GM12864 (cell line): Measurements from ENCODE around the gene ST6GALNAC3.

Source experiments
- DNase-seq: peaks from one replicate; pipeline ENCODE4 v3.0.0-alpha.2; 2011; ENCODE audit warnings: low read depth
- H3K4me3 ChIP-seq: 2 replicates; pipeline ENCODE4 v1.5.1; 2011; ENCODE audit warnings: mild to moderate bottlenecking, low read depth, low read length, control low read depth
- TF ChIP-seq, protein P1 (sequence below): IDR thresholded peaks from 2 replicates; pipeline ENCODE4 v1.5.1; 2011; ENCODE audit warnings: low read depth, mild to moderate bottlenecking, moderate library complexity, low read length, control low read depth, inconsistent platforms; ENCODE audit errors: missing control alignments

ST6GALNAC3 gene

DNA sequence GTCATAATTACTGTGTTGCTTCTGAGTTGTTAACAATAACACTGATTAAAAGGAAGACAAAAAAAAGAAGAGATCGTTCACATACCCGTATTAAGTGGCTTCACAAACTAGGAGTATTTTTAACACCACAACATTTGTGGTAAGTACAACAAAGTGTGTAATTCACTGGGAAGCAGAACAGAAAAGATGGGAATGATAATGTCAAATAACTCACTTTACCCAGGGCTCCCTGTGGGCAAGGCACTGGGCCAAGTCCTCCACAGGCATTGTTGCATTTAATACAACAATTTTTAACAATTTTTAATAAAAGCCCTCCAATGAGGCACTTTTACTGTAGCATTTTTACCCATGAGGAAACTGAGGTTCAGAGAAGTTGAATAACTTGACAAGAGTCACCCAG lies 407.7 kb downstream of the ST6GALNAC3 start:
- DNase-seq, result no peak
- H3K4me3 ChIP-seq, result no peak overlapping the region
- TF ChIP-seq, protein P1, sequence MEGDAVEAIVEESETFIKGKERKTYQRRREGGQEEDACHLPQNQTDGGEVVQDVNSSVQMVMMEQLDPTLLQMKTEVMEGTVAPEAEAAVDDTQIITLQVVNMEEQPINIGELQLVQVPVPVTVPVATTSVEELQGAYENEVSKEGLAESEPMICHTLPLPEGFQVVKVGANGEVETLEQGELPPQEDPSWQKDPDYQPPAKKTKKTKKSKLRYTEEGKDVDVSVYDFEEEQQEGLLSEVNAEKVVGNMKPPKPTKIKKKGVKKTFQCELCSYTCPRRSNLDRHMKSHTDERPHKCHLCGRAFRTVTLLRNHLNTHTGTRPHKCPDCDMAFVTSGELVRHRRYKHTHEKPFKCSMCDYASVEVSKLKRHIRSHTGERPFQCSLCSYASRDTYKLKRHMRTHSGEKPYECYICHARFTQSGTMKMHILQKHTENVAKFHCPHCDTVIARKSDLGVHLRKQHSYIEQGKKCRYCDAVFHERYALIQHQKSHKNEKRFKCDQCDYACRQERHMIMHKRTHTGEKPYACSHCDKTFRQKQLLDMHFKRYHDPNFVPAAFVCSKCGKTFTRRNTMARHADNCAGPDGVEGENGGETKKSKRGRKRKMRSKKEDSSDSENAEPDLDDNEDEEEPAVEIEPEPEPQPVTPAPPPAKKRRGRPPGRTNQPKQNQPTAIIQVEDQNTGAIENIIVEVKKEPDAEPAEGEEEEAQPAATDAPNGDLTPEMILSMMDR, result no peak

DNA sequence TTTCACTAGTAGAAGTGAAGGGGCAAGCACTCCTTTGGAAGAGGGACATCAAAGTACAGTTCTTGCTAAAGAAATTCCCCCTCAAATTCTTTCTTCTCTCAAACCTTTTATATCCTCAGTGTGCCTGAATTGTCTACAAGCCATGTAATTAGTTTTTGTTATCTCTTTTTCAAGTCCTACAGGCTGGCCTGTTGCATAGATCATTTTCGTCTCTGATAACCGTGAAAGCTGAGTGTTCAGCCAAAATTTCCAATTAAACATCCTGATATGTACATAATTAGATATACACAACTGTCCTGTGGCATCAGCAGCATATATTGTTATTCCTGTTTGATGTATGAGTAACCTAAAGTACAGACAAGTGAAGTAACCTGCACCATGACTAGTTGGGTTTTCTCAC lies 417.2 kb downstream of the ST6GALNAC3 start:
- TF ChIP-seq, protein P1, result no peak
- no peak for DNase-seq

DNA sequence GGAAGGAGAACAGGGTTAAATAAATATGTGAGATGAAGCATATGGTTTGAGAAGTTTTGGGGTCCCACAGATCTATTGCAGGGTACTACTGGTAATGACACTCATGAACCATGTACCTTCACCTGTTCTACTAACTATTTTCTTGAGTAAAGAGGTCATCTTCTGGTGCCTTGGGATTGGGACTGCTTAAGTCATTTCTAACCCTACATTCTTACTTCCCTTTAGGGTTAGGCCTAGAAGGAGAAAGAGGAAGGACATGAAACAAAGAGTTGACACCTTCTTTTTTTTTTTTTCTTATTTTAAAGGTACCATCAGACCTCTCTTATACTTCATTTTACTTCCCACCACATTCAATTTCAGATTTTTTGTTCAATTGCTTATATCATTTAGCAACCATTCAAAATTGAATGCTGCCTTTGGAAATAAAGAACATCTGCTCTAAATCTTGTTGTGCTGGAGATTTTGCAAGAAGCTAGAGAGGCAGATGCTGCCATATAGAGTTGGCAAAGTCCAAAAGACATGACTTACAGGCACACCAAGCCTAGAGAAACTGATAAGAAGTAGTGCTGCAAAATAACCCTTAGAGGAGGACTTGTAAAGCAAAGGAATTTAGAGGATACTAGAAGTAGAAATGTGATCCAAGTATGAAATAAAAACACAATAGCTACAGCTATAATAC lies 418.3 kb downstream of the ST6GALNAC3 start:
- H3K4me3 ChIP-seq, result no peak overlapping the region
- DNase-seq, result no peak
- TF ChIP-seq, protein P1, result no peak

More for the DNA sequence above, 417.2 kb downstream of the ST6GALNAC3 start:
- H3K4me3 ChIP-seq, result no peak overlapping the region

DNA sequence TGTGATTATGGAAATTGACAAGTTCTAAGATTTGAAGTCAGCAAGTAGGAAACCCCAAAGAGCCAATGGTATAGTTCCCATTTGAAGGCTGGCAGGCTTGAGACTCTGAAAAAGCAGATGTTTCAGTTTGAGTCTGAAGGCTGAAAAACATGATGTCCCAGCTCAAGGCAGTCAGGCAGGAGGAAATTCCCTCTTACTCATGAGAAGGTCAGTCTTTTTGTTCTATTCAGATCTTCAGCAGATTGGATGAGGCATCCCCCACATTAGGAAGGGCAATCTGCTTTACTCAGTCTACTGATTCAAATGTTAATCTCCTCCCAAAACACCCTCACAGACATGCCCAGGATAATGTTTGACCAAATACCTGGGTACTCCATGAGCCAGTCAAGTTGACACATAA lies 420.3 kb downstream of the ST6GALNAC3 start:
- TF ChIP-seq, protein P1, result no peak
- DNase-seq, result peak; percentile 21

DNA sequence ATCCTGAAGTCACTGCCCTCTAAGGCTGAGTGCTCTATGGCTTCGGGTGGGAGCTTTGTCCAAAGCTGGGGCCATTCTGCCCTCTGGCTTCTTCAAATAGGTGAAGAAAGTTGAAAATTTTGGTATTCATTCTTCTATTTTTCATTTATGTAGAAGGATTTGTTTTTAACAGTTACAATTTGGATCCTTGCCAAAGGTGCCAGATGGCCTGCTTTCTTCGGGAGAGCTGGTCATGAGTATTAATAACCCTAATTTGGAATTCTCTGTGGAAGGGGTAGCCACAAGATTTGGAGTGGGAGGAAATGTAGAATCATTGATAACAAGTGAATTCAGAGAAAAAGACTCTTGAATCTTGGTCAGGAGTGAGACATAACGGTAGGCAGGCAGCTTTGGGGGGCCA lies 422.3 kb downstream of the ST6GALNAC3 start:
- H3K4me3 ChIP-seq, result no peak overlapping the region
- no peak for DNase-seq
- TF ChIP-seq, protein P1, result no peak

More for the DNA sequence above, 420.3 kb downstream of the ST6GALNAC3 start:
- no peak overlapping the region for H3K4me3 ChIP-seq

DNA sequence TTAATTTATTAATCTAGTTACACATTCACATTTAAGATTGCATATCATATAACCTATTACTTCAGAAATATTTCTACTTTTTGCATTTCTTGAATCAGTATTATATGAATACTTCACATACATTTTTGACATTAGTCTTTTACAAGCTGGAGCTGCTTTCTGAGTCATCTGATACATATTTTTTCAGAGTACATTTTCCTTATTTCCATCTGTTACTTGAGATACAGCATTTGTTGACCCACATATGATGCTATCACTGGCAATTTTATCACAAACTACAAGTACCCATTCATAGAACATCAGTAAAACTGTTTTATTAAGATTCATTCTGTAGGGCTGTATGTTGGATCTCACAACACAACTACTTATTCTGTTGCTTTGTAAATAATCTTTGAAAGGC lies 425.6 kb downstream of the ST6GALNAC3 start:
- DNase-seq, result no peak
- no peak overlapping the region for H3K4me3 ChIP-seq
- TF ChIP-seq, protein P1, result no peak

DNA sequence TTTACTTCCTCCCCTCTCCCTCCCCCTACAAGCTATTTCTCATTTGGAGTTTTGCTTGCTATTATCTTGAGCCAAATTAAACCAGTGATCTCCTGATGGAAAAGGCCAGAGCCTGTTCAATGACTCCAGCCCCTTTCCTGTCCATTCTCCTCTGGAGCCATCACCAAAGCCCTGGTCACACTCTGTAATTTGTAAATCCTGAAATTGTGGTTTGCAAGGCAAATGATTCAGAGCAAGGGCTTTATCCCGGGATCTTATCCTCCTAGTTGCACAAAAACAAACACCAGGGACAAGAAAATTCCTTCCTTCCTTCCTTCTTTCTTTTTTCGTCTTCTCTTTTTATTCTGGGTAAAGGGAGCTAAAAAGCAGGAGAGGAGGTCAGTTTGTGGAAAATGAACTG lies 426.6 kb downstream of the ST6GALNAC3 start:
- no peak for DNase-seq
- no peak overlapping the region for H3K4me3 ChIP-seq
- TF ChIP-seq, protein P1, result no peak
